Measurements from ENCODE around the gene RPS2.

GRCh38 chr16:1961651-1962067 is 3.0 kb downstream of the RPS2 start:
- no peak for TF ChIP-seq CTCF (IDR thresholded peaks at IDR 0.05; ENCODE audit: insufficient read depth, low read length)
- TF ChIP-seq POLR2AphosphoS5 (IDR thresholded peaks at IDR 0.05; ENCODE audit: low read depth): no peak; the same call in 1 of the 2 replicates
- no peak for TF ChIP-seq REST (IDR thresholded peaks at IDR 0.05; ENCODE audit: insufficient replicate concordance, low read depth)
- TF ChIP-seq GABPA (IDR thresholded peaks at IDR 0.05; ENCODE audit: low read depth): no peak
- peak; percentile 29; the same call in 1 of the 2 replicates for TF ChIP-seq SPI1 (IDR thresholded peaks at IDR 0.05; ENCODE audit: borderline replicate concordance, low read depth)

All from HL-60 (cell line).